H1 (cell line): Measurements from ENCODE around the gene RBM4.

ENCODE experiments used
- CHD2 ChIP-seq: IDR thresholded peaks from 2 replicates; pipeline ENCODE4 v1.6.1; 2012; ENCODE audit warnings: low read length, improper control_type of control experiment
- CREB1 ChIP-seq: IDR thresholded peaks from 2 replicates; pipeline ENCODE4 v1.6.1; 2012; ENCODE audit warnings: inconsistent platforms
- EGR1 ChIP-seq: IDR thresholded peaks from 2 replicates; pipeline ENCODE4 v1.6.1; 2011; ENCODE audit warnings: low read depth, low read length, borderline replicate concordance
- EZH2 ChIP-seq: fragments of 200-600 bp; sonication (generic); IDR thresholded peaks from 2 replicates; pipeline ENCODE4 v1.7.1; 2012; ENCODE audit warnings: low read depth, mild to moderate bottlenecking, moderate library complexity, low read length, inconsistent platforms; ENCODE audit not compliant: severe bottlenecking
- JUN ChIP-seq: IDR thresholded peaks from 2 replicates; pipeline ENCODE4 v1.6.1; 2011; ENCODE audit warnings: low read depth, mild to moderate bottlenecking, improper control_type of control experiment, low read length
- NRF1 ChIP-seq: IDR thresholded peaks from 2 replicates; pipeline ENCODE4 v1.6.1; 2011; ENCODE audit warnings: mild to moderate bottlenecking, low read depth, low read length, improper control_type of control experiment
- POLR2A ChIP-seq, 2 experiments: IDR thresholded peaks; 1 replicate in 1 of 2; 2 replicates in 1 of 2; pipeline ENCODE4 v1.6.1; 2011; ENCODE audit warnings: low read depth in 2 of 2, low read length in 2 of 2, mild to moderate bottlenecking in 2 of 2; ENCODE audit errors: control extremely low read depth in 1 of 2
- POLR2AphosphoS5 ChIP-seq: IDR thresholded peaks from 2 replicates; pipeline ENCODE4 v1.6.1; 2011; ENCODE audit warnings: low read depth, low read length
- RAD21 ChIP-seq, 2 experiments: IDR thresholded peaks in 1 of 2; conservative IDR thresholded peaks in 1 of 2; 2 replicates each; pipeline ENCODE4 v1.6.1; 2011; ENCODE audit warnings: low read depth in 2 of 2, low read length in 2 of 2, improper control_type of control experiment in 1 of 2, inconsistent platforms in 1 of 2, mild to moderate bottlenecking in 1 of 2, moderate library complexity in 1 of 2
- TAF1 ChIP-seq: IDR thresholded peaks from 2 replicates; pipeline ENCODE4 v1.6.1; 2011; ENCODE audit warnings: mild to moderate bottlenecking, low read depth, low read length
- TF ChIP-seq, protein P1 (sequence below), 3 experiments: IDR thresholded peaks; 1 replicate in 2 of 3; 2 replicates in 1 of 3; pipeline versions ENCODE4 v1.5.1 to v1.6.1; 2011; ENCODE audit warnings: low read length in 3 of 3, mild to moderate bottlenecking in 3 of 3, inconsistent platforms in 2 of 3, low read depth in 1 of 3, moderate library complexity in 1 of 3; ENCODE audit not compliant: insufficient read depth in 1 of 3; ENCODE audit errors: control extremely low read depth in 1 of 3
- TF ChIP-seq, protein P2 (sequence below): IDR thresholded peaks from 2 replicates; pipeline ENCODE4 v1.6.1; 2011; ENCODE audit warnings: low read depth, mild to moderate bottlenecking, low read length; ENCODE audit not compliant: insufficient read depth

DNA sequence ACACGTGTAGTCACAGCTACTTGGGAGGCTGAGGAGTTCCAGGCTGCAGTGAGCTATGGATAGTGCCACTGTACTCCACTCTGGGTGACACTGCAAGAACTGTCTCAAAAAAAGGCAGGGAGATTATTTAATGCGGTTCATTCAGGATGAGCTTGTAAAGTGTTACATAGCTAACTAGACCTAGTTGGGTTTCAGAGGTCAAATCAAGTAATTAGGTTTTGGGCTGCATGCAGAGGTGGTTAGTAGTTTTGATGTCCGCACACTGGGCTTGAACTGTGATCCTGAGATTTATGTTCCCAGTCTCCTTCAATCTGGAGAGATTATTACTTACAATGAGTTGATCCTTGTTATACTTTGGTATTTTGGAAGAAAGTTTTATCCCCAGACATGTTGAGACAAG lies 2.1 kb upstream of the RBM4 start:
- TF ChIP-seq, protein P1, sequence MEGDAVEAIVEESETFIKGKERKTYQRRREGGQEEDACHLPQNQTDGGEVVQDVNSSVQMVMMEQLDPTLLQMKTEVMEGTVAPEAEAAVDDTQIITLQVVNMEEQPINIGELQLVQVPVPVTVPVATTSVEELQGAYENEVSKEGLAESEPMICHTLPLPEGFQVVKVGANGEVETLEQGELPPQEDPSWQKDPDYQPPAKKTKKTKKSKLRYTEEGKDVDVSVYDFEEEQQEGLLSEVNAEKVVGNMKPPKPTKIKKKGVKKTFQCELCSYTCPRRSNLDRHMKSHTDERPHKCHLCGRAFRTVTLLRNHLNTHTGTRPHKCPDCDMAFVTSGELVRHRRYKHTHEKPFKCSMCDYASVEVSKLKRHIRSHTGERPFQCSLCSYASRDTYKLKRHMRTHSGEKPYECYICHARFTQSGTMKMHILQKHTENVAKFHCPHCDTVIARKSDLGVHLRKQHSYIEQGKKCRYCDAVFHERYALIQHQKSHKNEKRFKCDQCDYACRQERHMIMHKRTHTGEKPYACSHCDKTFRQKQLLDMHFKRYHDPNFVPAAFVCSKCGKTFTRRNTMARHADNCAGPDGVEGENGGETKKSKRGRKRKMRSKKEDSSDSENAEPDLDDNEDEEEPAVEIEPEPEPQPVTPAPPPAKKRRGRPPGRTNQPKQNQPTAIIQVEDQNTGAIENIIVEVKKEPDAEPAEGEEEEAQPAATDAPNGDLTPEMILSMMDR (IDR thresholded peaks at IDR 0.05; ENCODE audit: control extremely low read depth in 1 of 3, insufficient read depth in 1 of 3, low read depth in 1 of 3, low read length in 3 of 3) = no peak
- no peak for TF ChIP-seq CREB1
- no peak for TF ChIP-seq POLR2AphosphoS5
- no peak for TF ChIP-seq RAD21 (IDR thresholded peaks at IDR 0.05 in 1 of 2, conservative IDR thresholded peaks at IDR 0.05 in 1 of 2; ENCODE audit: low read depth in 2 of 2, low read length in 2 of 2)
- TF ChIP-seq, protein P2, sequence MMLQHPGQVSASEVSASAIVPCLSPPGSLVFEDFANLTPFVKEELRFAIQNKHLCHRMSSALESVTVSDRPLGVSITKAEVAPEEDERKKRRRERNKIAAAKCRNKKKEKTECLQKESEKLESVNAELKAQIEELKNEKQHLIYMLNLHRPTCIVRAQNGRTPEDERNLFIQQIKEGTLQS = no peak
- TF ChIP-seq EZH2 = no peak
- no peak for TF ChIP-seq POLR2A (IDR thresholded peaks at IDR 0.05; ENCODE audit: control extremely low read depth in 1 of 2, low read depth in 2 of 2, low read length in 2 of 2)
- TF ChIP-seq JUN = no peak
- TF ChIP-seq CHD2 = no peak
- no peak for TF ChIP-seq TAF1
- TF ChIP-seq EGR1 = no peak
- no peak for TF ChIP-seq NRF1
